Uterus (tissue), 4 donors: ENCODE results near the gene MYZAP. TPM values are rescaled to one million over a fixed set of nuclear protein-coding genes. Genes with fewer than 3 reads are reported as not detected.
A peak's percentile ranks its signal among the peaks of the same experiment; 100 is the strongest.

Source experiments
- DNase-seq, 2 donors: peaks; one replicate each; pipeline ENCODE4 v3.0.0-alpha.2; 2019 to 2020
- H3K27ac ChIP-seq, 2 donors: fragments of 200-600 bp; sonication (generic); 1 replicate in 1 of 2; 2 replicates in 1 of 2; pipeline ENCODE4 v1.5.1; 2016 to 2018
- H3K27me3 ChIP-seq, 2 donors: fragments of 200-600 bp; sonication (generic); one replicate each; pipeline ENCODE4 v1.5.1; 2018 to 2019; ENCODE audit warnings: control low read depth in 1 of 2
- H3K36me3 ChIP-seq, 2 donors: fragments of 200-600 bp; sonication (generic); one replicate each; pipeline ENCODE4 v1.5.1; 2019; ENCODE audit warnings: control low read depth in 1 of 2
- H3K4me1 ChIP-seq, 2 donors: fragments of 200-600 bp; sonication (generic); one replicate each; pipeline ENCODE4 v1.5.1; 2018 to 2019; ENCODE audit warnings: control low read depth in 1 of 2
- H3K4me3 ChIP-seq, 2 donors: fragments of 200-600 bp; sonication (generic); 1 replicate in 1 of 2; 2 replicates in 1 of 2; pipeline ENCODE4 v1.5.1; 2018 to 2019; ENCODE audit warnings: mild to moderate bottlenecking in 1 of 2
- H3K9me3 ChIP-seq, 2 donors: fragments of 200-600 bp; sonication (generic); one replicate each; pipeline ENCODE4 v1.5.1; 2019; ENCODE audit warnings: control low read depth in 1 of 2
- CTCF ChIP-seq, 4 experiments: fragments of 200-600 bp in 2 of 4; fragments of 450-650 bp in 2 of 4; sonication (generic) in 2 of 4; IDR thresholded peaks; one replicate each; pipeline ENCODE4 v1.5.1; 2016 to 2019; ENCODE audit warnings: antibody characterized with exemption in 4 of 4, mild to moderate bottlenecking in 2 of 4, moderate library complexity in 1 of 4
- POLR2A ChIP-seq, 2 donors: fragments of 450-650 bp; IDR thresholded peaks; one replicate each; pipeline ENCODE4 v1.6.1; 2016; ENCODE audit warnings: antibody characterized with exemption in 2 of 2, mild to moderate bottlenecking in 1 of 2, moderate library complexity in 1 of 2
- intact Hi-C: fragments of 100-400 bp; cut with DNase I; formaldehyde crosslinking; loops from one replicate; pipeline ENCODE4 v1.15.1; 2023; ENCODE audit warnings: low total_unique reads
- total RNA-seq, 4 donors: library from RNA; depleted of rRNA in 3 of 4; stranded (reverse); fragments of >200 nt in 3 of 4; gene quantifications; one replicate each; pipeline versions ENCODE4 v1.1.0 to v1.2.4, GENCODE V29; 2014 to 2023
- donor health status: DM: yes; HTN: yes; CAD: no.

MYZAP gene
- total RNA-seq, 4 donors from 2014 or later: 7.7 to 22.5 (median 18.2) TPM

DNA sequence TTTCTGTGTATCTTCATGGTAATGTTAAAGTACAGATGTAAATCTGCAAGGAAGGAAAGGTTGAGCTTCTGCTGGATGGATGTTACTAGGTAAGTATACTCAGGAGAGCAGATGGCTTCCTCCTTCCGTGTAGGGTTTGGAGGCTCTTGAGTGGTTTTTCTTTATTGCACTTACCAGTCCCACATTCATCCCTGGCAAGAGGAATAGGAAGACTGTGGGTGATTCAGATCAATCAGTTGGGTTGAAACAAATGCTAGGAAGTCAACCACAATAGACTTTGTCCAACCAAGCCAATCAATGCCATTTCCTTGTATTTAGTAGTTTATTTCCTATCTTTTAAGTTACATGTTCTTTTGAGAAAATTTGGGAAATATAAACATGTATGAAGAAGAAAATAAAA, 26.6 kb downstream of the MYZAP start:
- Histone ChIP-seq H3K4me3 (no peak overlapping the region), H3K27ac (no peak overlapping the region), H3K4me1 (no peaks in the 10 kb centered on the region), H3K36me3 (no peaks in the 10 kb centered on the region), H3K9me3 (no peaks in the 10 kb centered on the region), H3K27me3 (no peaks in the 10 kb centered on the region)
- DNase-seq: no peak
- intact Hi-C loops: no loop called here
- TF ChIP-seq POLR2A (IDR thresholded peaks at IDR 0.05) (no peak), CTCF (IDR thresholded peaks at IDR 0.05) (no peak)

- Histone ChIP-seq H3K4me1 (no peaks in the 10 kb centered on the region), H3K36me3 (no peaks in the 10 kb centered on the region), H3K4me3 (no peak overlapping the region), H3K27ac (no peak overlapping the region), H3K9me3 (no peaks in the 10 kb centered on the region), H3K27me3 (no peaks in the 10 kb centered on the region)
- DNase-seq: no peak
- intact Hi-C loops: no loop called here
- no peak for TF ChIP-seq POLR2A (IDR thresholded peaks at IDR 0.05)
- TF ChIP-seq CTCF (IDR thresholded peaks at IDR 0.05): no peak
These were observed 28.0 kb downstream of the MYZAP start for GRCh38 chr15:57619746-57620145.

DNA sequence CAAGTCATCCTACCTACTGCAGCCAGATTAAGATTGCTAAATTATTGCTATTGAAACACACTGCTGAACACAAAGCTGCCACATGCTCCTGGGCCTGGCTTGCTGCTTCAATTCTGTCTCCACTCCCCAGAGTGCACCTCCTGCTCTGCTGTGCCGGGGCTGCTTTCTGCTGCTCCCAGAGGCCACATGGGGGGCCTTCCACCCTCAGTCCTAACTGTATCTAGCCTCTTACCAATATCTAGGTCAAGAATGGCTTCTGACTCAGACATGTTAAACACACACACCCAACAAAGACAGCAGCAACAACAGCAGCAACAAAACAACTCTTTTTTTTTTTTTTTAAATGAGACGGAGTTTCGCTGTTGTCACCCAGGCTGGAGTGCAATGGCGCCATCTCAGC, 33.0 kb downstream of the MYZAP start:
- intact Hi-C loops: no loop called here
- Histone ChIP-seq H3K4me1 (no peaks in the 10 kb centered on the region), H3K36me3 (no peaks in the 10 kb centered on the region), H3K27me3 (no peaks in the 10 kb centered on the region), H3K4me3 (no peak overlapping the region), H3K9me3 (no peaks in the 10 kb centered on the region), H3K27ac (no peak overlapping the region)
- no peak for DNase-seq
- TF ChIP-seq POLR2A (IDR thresholded peaks at IDR 0.05) (no peak), CTCF (IDR thresholded peaks at IDR 0.05) (no peak)

- H3K4me3 ChIP-seq: no peak overlapping the region
- no peaks in the 10 kb centered on the region for H3K27me3 ChIP-seq
- no peaks in the 10 kb centered on the region for H3K4me1 ChIP-seq
- TF ChIP-seq CTCF (IDR thresholded peaks at IDR 0.05): no peak
- no peak for TF ChIP-seq POLR2A (IDR thresholded peaks at IDR 0.05)
- H3K36me3 ChIP-seq: no peaks in the 10 kb centered on the region
- no peak for DNase-seq
- intact Hi-C loops: no loop called here
- H3K9me3 ChIP-seq: no peaks in the 10 kb centered on the region
- H3K27ac ChIP-seq: peak overlapping the region in 1 of 2 donors; percentile 5
These were observed 34.2 kb downstream of the MYZAP start for GRCh38 chr15:57625703-57626448.

GRCh38 chr15:57626713-57627440, 35.2 kb downstream of the MYZAP start:
- H3K4me3 ChIP-seq: no peak overlapping the region
- H3K27ac ChIP-seq: no peak overlapping the region
- no peaks in the 10 kb centered on the region for H3K36me3 ChIP-seq
- H3K27me3 ChIP-seq: no peaks in the 10 kb centered on the region
- TF ChIP-seq POLR2A (IDR thresholded peaks at IDR 0.05): no peak
- no peak for TF ChIP-seq CTCF (IDR thresholded peaks at IDR 0.05)
- intact Hi-C loops: no loop called here
- DNase-seq: no peak
- no peaks in the 10 kb centered on the region for H3K4me1 ChIP-seq
- no peaks in the 10 kb centered on the region for H3K9me3 ChIP-seq
